ENCODE results near the gene TTC16.

Gene TTC16

DNA sequence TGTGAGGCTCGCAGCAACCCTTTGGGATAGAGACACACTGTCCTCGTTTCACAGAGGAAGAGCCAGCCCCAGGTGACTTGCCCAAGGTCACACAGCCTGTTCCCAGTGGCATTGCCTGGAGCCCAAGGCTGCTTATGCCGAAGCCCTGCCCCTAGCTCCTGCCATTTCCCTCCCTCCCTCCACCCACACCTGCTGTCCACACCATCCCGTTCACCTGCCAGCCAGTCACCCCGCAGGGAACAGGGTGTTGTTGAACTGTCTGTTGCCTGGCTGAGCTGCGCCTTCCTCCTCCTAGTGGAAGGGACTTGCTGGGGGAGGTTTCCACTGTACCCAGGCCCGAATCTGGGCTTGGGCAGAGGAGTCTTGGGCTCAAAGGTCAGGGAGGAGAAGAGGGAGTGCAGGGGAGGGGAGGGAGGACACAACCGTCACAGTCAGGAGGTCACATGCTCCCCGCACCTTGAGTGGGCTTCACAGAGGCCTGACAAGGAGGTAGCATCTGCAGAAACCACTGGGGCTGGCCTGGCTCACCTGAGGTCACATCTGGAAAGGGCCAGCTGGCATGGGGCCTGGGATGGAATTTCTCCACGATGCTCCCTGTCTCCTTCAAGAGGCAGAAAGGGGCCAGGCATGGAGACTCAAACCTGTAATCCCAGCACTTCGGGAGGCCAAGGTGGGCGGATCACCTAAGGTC, 6.3 kb downstream of the TTC16 start:
- DNase-seq, result no peak

DNA sequence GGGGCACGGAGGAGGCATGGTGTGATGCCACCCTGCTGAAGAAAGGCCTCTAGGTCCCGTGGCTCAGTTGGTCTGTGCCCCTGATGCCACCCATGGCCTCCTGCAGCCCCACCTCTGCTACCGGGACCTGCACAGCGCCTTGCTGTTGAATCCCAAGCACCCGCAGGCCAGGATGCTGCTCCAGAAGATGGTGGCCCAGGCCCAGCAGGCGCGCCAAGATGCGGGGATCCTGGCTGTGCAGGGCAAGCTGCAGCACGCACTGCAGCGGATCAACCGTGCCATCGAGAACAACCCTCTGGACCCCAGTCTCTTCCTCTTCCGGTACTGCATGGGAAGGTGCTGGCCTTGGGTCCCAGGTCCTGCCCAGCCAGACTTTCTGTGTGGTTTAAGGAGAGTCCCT, 7.1 kb downstream of the TTC16 start:
- DNase-seq, result no peak

GRCh38 chr9:127723444-127723843, 7.6 kb downstream of the TTC16 start:
- DNase-seq, result no peak

DNA sequence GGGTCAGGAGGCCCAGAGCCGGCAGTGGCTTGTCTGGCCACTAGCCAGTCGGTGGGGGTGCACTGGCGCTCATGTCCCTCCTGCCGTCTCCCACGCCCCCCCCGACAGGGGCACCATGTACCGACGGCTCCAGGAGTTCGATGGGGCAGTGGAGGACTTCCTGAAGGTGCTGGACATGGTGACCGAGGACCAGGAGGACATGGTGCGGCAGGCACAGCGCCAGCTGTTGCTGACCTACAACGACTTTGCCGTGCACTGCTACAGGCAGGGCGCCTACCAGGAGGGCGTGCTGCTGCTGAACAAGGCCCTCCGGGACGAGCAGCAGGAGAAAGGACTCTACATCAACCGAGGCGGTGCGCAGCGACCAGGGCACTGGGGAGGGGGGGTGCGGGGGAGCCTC, 8.1 kb downstream of the TTC16 start:
- DNase-seq, result no peak

DNA sequence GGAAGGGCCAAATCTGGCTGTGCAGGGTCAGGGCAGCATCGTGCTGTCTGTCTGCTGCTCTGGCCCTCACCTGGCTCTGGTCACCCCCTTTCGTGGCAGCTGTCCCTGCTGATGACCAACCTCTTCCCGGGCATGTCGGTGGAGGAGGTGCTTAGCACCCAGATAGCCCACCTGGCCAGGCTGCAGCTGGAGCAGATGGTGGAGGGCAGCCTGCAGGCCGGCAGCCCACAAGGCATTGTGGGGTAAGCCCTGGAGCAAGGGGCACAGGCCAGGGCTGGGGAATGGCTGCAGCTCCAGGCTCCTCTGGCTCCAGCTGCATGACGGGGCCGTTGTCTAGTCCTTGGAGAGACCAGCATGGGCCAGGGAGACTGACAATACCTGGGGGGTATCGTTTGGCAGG, 11.0 kb downstream of the TTC16 start:
- no peak for DNase-seq

DNA sequence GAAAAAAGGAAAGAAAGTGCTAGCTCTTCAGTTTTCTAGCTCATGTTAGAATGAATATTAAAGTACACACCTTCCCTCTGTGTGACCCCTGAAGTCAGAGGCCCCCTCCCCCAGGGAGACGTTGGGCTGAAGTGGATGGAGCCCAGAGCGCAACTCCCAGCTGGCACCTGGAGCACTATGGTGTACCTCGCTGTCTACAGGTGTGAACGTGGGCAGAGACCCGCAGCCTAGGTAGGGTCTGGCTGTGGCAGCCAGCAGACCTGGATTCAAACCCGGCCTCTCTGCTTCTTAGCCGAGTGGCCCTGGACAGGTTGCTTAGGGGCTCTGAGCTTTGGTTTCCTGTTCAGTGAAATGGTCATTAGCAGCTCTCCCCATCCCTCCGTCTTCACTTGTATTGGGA, 12.9 kb downstream of the TTC16 start:
- no peak for DNase-seq

DNA sequence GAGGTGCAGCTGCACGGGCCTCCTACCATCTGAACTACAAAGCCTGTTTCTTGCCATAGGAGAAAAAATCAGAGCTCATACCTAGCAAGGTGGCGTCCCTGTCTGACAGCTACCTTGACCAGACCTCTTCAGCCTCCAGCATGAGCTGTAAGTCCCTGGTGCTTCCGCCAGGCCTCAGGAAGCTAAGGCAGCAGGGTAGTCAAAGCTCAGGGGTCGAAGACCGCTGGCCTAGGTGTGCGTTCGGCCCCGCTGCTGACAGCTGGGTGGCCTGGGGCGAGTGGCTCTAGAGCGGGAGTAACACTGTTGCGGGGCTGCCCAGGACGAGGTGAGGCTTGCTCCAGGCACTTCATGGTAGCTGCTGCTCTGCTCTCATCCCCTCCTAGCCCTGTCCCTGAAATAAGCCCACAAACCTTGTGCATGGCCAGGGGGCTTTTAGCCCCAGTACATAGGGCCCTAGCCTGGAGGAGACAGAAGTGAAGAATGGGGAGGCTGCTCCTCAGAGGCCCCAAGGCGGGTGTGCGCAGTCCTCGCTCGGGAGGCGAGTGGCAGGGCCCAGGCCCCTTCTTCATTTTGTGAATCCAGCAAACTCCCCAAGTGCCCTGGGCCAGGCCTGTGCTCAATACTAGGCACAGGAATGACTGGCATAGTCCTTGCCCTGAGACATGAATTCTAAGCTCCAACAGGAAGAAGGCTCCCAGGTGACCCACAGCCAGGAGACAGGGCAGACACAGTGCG, 13.8 kb downstream of the TTC16 start:
- no peak for DNase-seq

DNA sequence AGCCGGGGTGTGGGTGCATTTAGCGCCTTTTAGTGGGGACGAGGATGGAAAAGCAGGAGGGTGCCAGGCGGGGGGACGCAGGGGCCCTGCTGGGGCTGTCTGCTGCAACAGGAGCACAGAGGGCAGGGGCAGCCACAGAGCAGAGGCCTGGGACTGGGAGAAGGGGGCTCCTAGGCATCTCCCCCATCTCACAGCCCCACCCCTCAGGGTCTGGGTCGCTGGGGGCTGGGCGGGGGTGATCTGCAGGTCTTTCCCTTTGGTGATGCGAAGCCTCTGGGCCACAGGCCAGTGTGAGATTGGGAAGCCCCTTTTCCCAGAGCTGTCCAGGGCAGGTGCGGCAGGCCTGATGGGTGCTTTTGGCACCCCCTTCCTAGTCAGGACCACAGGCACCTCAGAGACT, 14.4 kb downstream of the TTC16 start:
- no peak for DNase-seq

DNA sequence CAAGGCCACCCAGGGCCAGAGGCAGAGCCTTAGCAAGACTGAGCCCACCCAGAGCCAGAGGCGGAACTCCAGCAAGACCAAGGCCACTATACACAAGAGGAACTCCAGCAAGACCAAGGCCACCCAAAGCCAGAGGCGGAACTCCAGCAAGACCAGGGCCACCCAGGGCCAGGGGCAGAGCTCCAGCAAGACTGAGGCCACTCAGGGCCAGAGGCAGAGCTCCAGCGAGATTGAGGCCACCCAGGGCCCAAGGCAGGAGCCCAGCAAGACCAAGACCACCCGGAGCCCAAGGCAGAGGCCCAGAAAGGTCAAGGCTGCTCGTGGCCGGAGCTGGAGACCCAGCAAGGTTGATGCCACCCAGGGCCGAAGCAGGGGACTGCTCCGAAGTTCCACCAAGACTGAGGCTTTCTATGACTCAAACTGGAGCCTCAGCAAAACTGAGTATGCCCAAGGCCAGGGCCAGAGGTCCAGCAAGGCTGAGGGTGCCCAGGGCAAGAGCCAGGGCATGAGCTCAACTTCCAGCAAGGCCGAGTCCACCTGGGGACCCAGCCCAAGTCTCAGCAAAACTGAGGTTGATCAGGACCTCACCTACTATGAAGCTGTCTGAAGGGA, 15.0 kb downstream of the TTC16 start:
- DNase-seq, result no peak

DNA sequence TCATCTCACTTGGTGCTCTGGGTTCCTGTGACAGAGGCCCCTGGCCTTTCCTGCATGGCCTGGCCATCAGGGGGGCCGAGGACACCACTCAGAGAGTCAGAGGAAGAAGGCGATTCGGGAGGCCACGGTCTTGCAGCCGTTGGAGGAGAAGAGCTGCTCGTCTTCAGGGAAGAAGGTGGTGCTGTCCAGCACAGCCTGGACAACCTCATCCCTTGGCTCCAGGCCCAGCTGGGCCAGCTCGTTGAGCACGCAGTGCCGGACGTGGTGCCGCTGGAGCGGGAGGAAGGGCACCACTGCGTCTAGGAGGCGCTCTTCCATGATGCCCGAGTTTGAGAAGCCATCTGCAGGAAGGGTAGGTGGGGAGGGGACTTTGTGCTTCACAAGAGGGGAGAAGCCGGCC, 16.1 kb downstream of the TTC16 start:
- DNase-seq, result no peak

GRCh38 chr9:127732444-127732843, 16.6 kb downstream of the TTC16 start:
- DNase-seq, result no peak

- DNase-seq, result no peak
Observed at GRCh38 chr9:127733614-127734013, 17.7 kb downstream of the TTC16 start.

DNA sequence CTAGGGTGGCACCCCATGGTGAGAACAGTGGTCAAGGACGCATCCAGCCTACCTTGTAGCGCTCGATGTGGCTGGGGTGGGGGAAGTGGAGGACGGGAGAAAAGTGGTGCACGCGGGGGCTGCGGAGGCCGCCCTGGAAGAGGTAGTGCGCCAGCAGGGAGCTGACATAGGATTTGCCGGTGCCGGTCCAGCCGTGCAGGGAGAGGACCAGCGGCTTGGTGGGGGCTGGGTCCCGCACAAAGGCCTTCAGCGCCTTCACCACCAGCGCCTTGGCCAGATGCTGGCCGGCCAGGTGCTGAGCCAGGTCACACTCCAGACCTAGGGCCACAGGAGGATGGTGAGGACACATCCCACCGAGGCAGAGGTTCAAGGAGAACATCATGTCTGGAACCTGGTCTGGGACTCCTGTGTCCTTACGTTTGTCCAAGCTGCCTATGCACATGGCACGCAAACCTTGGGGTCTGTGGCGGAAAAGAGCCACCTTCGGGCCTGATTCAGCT, 18.4 kb downstream of the TTC16 start:
- no peak for DNase-seq

GRCh38 chr9:127734747-127735529, 19.1 kb downstream of the TTC16 start, which contains the start of gene TOR2A:
Gene TOR2A (minus strand): TSS chr9:127735294. CDS start chr9:127735270, 24 bp downstream.
- DNase-seq, result peak; percentile 91

DNA sequence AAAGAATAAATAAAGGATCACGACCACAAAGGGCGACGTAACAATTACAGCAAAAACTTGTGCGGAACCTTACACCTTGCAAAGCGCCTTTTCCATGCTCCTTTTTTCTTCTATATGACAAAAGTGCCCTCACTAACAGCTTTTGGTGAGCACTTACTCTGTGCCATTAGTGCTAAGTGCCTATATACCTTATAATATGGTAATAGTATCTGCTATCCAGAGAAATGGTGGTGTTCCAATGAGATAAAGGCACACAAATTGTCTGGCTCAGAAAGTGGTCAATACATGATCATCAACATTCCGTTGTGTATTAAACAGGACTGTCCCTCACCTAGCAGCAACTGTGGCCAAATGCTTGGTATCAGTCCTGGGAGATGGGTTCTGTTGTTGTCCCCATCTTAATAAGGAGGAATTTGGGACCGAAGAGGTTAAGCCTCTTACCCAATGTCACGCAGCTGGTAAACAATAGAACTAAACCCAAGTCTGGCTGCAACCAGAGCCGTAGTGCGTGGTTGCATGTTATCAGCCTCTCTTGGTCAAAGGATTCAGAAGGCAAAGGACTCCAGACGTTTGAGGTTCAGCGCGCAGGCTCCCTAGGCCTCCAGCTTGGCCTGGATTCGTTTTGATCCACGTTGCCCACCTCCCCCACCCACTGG, 19.8 kb downstream of the TTC16 start:
- no peak for DNase-seq

DNA sequence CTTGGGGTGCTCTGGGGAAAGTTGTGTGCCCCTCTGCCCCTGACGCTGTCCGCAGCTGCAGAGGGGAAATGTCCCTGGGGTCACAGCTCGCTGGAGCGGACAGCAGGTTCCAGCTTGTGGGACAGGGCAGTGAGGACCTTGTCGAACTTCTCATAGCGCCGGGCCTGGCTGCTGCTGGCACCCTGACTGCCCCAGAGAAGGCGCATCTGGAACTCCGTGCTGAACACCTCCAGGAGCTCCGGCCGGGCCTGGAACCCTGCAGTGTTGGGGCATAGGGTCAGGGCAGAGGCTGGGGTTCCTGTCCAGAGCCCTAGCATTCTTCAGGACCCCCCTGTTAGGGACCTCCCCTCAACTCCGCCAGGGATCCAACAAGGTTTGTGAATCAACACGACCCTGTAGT, 22.8 kb downstream of the TTC16 start:
- no peak for DNase-seq

- no peak for DNase-seq
Observed at GRCh38 chr9:127739614-127740330, 23.9 kb downstream of the TTC16 start.

DNA sequence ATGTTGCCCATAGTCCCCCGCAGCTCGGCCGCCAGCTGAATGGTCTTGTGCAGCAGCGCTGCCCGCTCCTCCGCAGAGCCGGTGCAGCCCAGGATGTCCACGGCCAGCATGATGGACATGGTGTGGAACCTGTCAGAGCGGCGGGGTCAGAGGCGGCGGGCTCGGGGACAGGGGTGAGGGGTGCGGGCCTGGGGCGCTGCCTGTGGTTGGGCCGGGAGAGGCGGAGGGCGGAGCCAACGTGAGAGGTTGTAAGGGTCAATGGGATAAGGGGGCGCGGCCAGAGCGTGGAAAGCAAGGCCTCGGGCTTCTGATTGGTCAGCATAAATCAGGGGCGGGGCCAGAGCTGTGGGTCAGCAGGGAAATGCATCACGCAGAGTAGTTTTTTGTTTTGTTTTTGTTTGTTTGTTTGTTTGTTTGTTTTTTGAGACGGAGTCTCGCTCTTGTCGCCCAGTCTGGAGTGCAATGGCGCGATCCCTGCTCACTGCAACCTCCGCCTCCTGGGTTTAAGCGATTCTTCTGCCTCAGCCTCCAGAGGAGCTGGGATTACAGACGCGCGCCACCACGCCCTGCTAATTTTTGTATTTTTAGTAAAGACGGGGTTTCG, 26.1 kb downstream of the TTC16 start:
- DNase-seq, result no peak

- no peak for DNase-seq
Observed at GRCh38 chr9:127742435-127743088, 26.7 kb downstream of the TTC16 start.

DNA sequence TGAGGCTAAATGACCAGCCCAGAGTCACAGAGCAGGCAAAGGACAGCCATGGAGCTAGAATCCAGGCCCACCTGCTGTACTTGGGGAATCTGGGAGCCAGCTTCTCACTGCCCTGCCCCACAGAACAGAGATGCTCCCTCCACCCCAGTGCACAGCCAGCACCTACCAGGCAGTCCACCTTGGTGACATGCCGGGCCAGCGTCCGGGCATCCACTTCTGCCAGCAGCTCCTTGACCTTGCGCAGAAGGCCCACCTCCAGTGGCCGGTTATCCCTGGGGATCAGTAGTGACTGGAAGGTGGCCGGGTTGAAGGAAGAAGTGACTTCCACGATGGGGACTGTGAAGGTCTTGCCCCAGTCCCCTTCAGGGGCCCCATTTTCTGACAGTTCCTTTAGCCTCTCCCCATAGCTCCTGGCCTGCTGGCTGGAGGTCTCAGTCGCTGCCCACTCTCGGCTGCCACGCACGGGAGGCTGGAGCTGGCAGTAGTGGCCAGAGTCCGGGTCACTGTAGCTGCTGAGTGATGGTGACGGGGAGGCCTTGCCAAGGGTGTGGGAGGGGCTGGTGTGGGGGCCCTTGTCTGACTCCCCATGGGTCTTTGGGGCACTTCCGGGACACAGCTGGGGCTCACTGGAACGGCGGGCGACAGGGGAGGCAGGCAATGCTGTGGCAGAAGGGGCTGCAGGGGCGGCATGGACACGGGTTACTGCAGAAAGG, 28.7 kb downstream of the TTC16 start:
- DNase-seq, result no peak
